HL-60 (cell line): ENCODE measurements around the gene AMPD3.

ENCODE experiments used
- GABPA ChIP-seq: IDR thresholded peaks from 2 replicates; pipeline ENCODE4 v1.6.1; 2012; ENCODE audit warnings: low read depth
- POLR2AphosphoS5 ChIP-seq: IDR thresholded peaks from 2 replicates; pipeline ENCODE4 v1.6.1; 2012; ENCODE audit warnings: low read depth
- TF ChIP-seq, protein P1 (sequence below): IDR thresholded peaks from one replicate; pipeline ENCODE4 v1.5.1; 2011; ENCODE audit warnings: low read length, control low read depth, inconsistent platforms; ENCODE audit not compliant: insufficient read depth
- TF ChIP-seq, protein P2 (sequence below): IDR thresholded peaks from 2 replicates; pipeline ENCODE4 v1.6.1; 2012; ENCODE audit warnings: low read depth; ENCODE audit not compliant: insufficient replicate concordance

- TF ChIP-seq, protein P1, sequence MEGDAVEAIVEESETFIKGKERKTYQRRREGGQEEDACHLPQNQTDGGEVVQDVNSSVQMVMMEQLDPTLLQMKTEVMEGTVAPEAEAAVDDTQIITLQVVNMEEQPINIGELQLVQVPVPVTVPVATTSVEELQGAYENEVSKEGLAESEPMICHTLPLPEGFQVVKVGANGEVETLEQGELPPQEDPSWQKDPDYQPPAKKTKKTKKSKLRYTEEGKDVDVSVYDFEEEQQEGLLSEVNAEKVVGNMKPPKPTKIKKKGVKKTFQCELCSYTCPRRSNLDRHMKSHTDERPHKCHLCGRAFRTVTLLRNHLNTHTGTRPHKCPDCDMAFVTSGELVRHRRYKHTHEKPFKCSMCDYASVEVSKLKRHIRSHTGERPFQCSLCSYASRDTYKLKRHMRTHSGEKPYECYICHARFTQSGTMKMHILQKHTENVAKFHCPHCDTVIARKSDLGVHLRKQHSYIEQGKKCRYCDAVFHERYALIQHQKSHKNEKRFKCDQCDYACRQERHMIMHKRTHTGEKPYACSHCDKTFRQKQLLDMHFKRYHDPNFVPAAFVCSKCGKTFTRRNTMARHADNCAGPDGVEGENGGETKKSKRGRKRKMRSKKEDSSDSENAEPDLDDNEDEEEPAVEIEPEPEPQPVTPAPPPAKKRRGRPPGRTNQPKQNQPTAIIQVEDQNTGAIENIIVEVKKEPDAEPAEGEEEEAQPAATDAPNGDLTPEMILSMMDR, result no peak
- TF ChIP-seq POLR2AphosphoS5, result no peak
- no peak for TF ChIP-seq GABPA
- TF ChIP-seq, protein P2, sequence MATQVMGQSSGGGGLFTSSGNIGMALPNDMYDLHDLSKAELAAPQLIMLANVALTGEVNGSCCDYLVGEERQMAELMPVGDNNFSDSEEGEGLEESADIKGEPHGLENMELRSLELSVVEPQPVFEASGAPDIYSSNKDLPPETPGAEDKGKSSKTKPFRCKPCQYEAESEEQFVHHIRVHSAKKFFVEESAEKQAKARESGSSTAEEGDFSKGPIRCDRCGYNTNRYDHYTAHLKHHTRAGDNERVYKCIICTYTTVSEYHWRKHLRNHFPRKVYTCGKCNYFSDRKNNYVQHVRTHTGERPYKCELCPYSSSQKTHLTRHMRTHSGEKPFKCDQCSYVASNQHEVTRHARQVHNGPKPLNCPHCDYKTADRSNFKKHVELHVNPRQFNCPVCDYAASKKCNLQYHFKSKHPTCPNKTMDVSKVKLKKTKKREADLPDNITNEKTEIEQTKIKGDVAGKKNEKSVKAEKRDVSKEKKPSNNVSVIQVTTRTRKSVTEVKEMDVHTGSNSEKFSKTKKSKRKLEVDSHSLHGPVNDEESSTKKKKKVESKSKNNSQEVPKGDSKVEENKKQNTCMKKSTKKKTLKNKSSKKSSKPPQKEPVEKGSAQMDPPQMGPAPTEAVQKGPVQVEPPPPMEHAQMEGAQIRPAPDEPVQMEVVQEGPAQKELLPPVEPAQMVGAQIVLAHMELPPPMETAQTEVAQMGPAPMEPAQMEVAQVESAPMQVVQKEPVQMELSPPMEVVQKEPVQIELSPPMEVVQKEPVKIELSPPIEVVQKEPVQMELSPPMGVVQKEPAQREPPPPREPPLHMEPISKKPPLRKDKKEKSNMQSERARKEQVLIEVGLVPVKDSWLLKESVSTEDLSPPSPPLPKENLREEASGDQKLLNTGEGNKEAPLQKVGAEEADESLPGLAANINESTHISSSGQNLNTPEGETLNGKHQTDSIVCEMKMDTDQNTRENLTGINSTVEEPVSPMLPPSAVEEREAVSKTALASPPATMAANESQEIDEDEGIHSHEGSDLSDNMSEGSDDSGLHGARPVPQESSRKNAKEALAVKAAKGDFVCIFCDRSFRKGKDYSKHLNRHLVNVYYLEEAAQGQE, result no peak
Measured at GRCh38 chr11:10556590-10556989, 101.5 kb downstream of the AMPD3 start.
